Neural crest cell (in vitro differentiated cells): Measurements from ENCODE around the gene SHISA9. TPM values are rescaled to one million over a fixed set of nuclear protein-coding genes. Genes with fewer than 3 reads are reported as not detected.

ENCODE experiments used
- DNase-seq: peaks from one replicate; pipeline ENCODE4 v3.0.0; 2021; ENCODE audit warnings: low read depth, mixed read lengths, low spot score
- H3K27ac Mint-ChIP-seq: one replicate; pipeline ENCODE4 v1.8.0; 2021; ENCODE audit warnings: mild to moderate bottlenecking, mixed read lengths; ENCODE audit not compliant: unreplicated experiment
- H3K27me3 Mint-ChIP-seq: 2 replicates; pipeline ENCODE4 v1.8.0; 2021; ENCODE audit warnings: low read depth, mild to moderate bottlenecking, mixed read lengths
- H3K36me3 Mint-ChIP-seq: 2 replicates; pipeline ENCODE4 v1.8.0; 2021; ENCODE audit warnings: low read depth, mild to moderate bottlenecking, mixed read lengths
- H3K4me1 Mint-ChIP-seq: 2 replicates; pipeline ENCODE4 v1.8.0; 2021; ENCODE audit warnings: mixed read lengths
- H3K4me3 Mint-ChIP-seq: one replicate; pipeline ENCODE4 v1.8.0; 2021; ENCODE audit warnings: mild to moderate bottlenecking, mixed read lengths
- H3K9me3 Mint-ChIP-seq: 2 replicates; pipeline ENCODE4 v1.8.0; 2021; ENCODE audit warnings: mixed read lengths
- CTCF ChIP-seq: fragments of 200-600 bp; sonication (generic); conservative IDR thresholded peaks from 2 replicates; pipeline ENCODE4 v1.5.0; 2021; ENCODE audit warnings: antibody characterized with exemption, mild to moderate bottlenecking
- total RNA-seq: library from RNA; stranded (reverse); gene quantifications from 2 replicates; pipeline ENCODE4 v1.2.1, GENCODE V29; 2021

Gene SHISA9
- total RNA-seq, 1 donor from 2014 or later: 1.3 TPM

DNA sequence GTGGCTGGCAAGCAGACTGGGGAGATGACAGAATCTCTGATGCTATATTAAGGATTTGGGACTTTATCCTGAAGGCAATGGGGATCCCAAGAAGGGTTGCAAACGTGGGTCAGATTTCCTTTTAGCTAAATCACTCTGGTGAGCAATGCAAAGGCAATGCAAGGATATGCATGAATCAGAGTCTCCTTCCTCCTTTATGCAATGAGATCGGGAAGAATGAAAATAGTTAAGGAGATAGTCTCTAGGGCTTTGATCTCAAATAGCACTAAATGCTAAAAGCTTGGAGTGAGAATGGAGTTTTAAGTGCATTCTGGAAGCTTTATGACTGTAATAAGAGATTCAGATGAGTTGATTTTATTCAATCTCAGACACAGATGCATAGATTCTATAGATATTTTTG lies 27.2 kb upstream of the SHISA9 start:
- Mint-ChIP-seq H3K27me3 (peaks cover 25% of the 10 kb centered on the region), H3K4me1 (no peaks in the 10 kb centered on the region), H3K9me3 (no peaks in the 10 kb centered on the region), H3K4me3 (no peak overlapping the region), H3K36me3 (no peaks in the 10 kb centered on the region), H3K27ac (no peak overlapping the region)
- no peak for TF ChIP-seq CTCF
- DNase-seq: no peak

GRCh38 chr16:12876778-12877177 lies 24.6 kb upstream of the SHISA9 start:
- no peak overlapping the region for H3K4me3 Mint-ChIP-seq
- H3K27me3 Mint-ChIP-seq: peaks cover 16% of the 10 kb centered on the region
- TF ChIP-seq CTCF: no peak
- no peaks in the 10 kb centered on the region for H3K4me1 Mint-ChIP-seq
- H3K9me3 Mint-ChIP-seq: no peaks in the 10 kb centered on the region
- no peak for DNase-seq
- H3K27ac Mint-ChIP-seq: no peak overlapping the region
- H3K36me3 Mint-ChIP-seq: no peaks in the 10 kb centered on the region

GRCh38 chr16:12878973-12879372 lies 22.4 kb upstream of the SHISA9 start:
- Mint-ChIP-seq H3K36me3 (no peaks in the 10 kb centered on the region), H3K4me1 (no peaks in the 10 kb centered on the region), H3K9me3 (no peaks in the 10 kb centered on the region), H3K27ac (no peak overlapping the region), H3K27me3 (peaks cover 17% of the 10 kb centered on the region), H3K4me3 (no peak overlapping the region)
- DNase-seq: no peak
- no peak for TF ChIP-seq CTCF

GRCh38 chr16:12879812-12880211 lies 21.6 kb upstream of the SHISA9 start:
- H3K4me3 Mint-ChIP-seq: no peak overlapping the region
- no peak for DNase-seq
- no peaks in the 10 kb centered on the region for H3K9me3 Mint-ChIP-seq
- H3K4me1 Mint-ChIP-seq: no peaks in the 10 kb centered on the region
- no peaks in the 10 kb centered on the region for H3K36me3 Mint-ChIP-seq
- no peak for TF ChIP-seq CTCF
- H3K27me3 Mint-ChIP-seq: peaks cover 20% of the 10 kb centered on the region
- no peak overlapping the region for H3K27ac Mint-ChIP-seq

DNA sequence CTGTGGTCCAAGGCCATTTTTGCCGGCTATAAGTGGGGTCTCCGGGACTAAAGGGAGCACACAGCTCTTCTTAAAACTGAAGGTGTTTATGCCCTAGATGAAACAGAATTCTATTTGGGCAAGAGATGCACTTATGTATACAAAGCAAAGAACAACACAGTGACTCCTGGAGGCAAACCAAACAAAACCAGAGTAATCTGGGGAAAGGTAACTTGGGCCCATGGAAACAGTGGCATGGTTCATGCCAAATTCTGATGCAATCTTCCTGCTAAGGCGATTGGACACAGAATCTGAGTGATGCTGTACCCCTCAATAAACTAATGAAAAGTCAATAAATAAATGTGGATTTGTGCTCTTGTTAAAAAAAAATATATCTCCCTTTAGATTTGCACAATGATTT lies 20.2 kb upstream of the SHISA9 start:
- Mint-ChIP-seq H3K36me3 (no peaks in the 10 kb centered on the region), H3K27me3 (peaks cover 26% of the 10 kb centered on the region), H3K4me3 (no peak overlapping the region), H3K9me3 (no peaks in the 10 kb centered on the region), H3K27ac (no peak overlapping the region), H3K4me1 (no peaks in the 10 kb centered on the region)
- no peak for TF ChIP-seq CTCF
- DNase-seq: no peak

DNA sequence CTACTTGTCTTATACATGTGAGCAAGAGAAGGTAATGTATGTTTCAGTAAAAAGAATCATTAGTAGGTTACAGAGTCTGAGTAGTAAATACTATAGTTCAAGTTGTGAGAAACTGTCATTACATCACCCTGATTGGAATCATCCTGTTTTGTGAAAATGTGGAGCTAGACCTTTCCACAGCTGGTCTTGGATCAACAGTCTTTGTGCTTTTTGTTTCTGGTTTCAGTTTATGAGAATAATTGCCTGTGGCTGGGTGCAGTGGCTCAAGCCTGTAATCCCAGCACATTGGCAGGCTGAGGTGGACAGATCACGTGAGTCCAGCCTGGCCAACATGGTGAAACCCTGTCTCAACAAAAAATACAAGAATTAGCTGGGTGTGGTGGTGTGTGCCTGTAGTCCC lies 19.7 kb upstream of the SHISA9 start:
- H3K36me3 Mint-ChIP-seq: no peaks in the 10 kb centered on the region
- H3K9me3 Mint-ChIP-seq: no peaks in the 10 kb centered on the region
- H3K4me1 Mint-ChIP-seq: no peaks in the 10 kb centered on the region
- H3K27ac Mint-ChIP-seq: no peak overlapping the region
- H3K27me3 Mint-ChIP-seq: peaks cover 29% of the 10 kb centered on the region
- TF ChIP-seq CTCF: no peak
- no peak for DNase-seq
- H3K4me3 Mint-ChIP-seq: no peak overlapping the region
